GM12891 (cell line): ENCODE measurements around the gene LHFPL4.

Experiments used
- DNase-seq: peaks from one replicate; pipeline ENCODE4 v3.0.0; 2011; ENCODE audit warnings: low spot score; ENCODE audit not compliant: insufficient read length
- FAIRE-seq: peaks from 2 replicates; lab custom pipeline; 2011; peaks lifted over from hg19 to GRCh38; lab: Jason Lieb, UNC
- PAX5 ChIP-seq: IDR thresholded peaks from 2 replicates; pipeline ENCODE4 v1.6.1; 2011; ENCODE audit warnings: low read length, moderate library complexity, mild to moderate bottlenecking; ENCODE audit not compliant: insufficient read depth, severe bottlenecking
- POLR2A ChIP-seq: IDR thresholded peaks from 2 replicates; pipeline ENCODE4 v1.6.1; 2011; ENCODE audit warnings: low read depth, low read length, control low read depth
- POLR2AphosphoS5 ChIP-seq: IDR thresholded peaks from 2 replicates; pipeline ENCODE4 v1.6.1; 2011; ENCODE audit warnings: low read depth, low read length, control low read depth
- POU2F2 ChIP-seq: IDR thresholded peaks from 2 replicates; pipeline ENCODE4 v1.6.1; 2011; ENCODE audit warnings: low read depth, mild to moderate bottlenecking, control low read depth, low read length, moderate library complexity
- SPI1 ChIP-seq: IDR thresholded peaks from 2 replicates; pipeline ENCODE4 v1.6.1; 2011; ENCODE audit warnings: low read depth, low read length, control low read depth
- TAF1 ChIP-seq: IDR thresholded peaks from 2 replicates; pipeline ENCODE4 v1.6.1; 2011; ENCODE audit warnings: low read depth, low read length, control low read depth

LHFPL4 gene

GRCh38 chr3:9450126-9450525 lies 103.5 kb downstream of the LHFPL4 start:
- TF ChIP-seq POU2F2 (no peak), PAX5 (no peak), POLR2A (no peak), TAF1 (no peak), POLR2AphosphoS5 (no peak), SPI1 (no peak)
- FAIRE-seq (no peak), DNase-seq (no peak)

- DNase-seq (no peak), FAIRE-seq (no peak)
- TF ChIP-seq POLR2A (no peak), SPI1 (no peak), TAF1 (no peak), POU2F2 (no peak), POLR2AphosphoS5 (no peak), PAX5 (no peak)
Measured at GRCh38 chr3:9448643-9449042, 105.0 kb downstream of the LHFPL4 start.
